Measurements from ENCODE around the gene KLHL29.

Gene KLHL29

GRCh38 chr2:23624378-23624777, 239.4 kb downstream of the KLHL29 start:
- DNase-seq: no peak

GRCh38 chr2:23624915-23625314, 239.9 kb downstream of the KLHL29 start:
- DNase-seq: no peak

- DNase-seq: no peak
Observed at GRCh38 chr2:23625726-23626125, 240.7 kb downstream of the KLHL29 start.

GRCh38 chr2:23626701-23627230, 241.8 kb downstream of the KLHL29 start:
- no peak for DNase-seq

- DNase-seq: no peak
Observed at GRCh38 chr2:23627236-23628009, 242.4 kb downstream of the KLHL29 start.

- DNase-seq: no peak
Observed at GRCh38 chr2:23628926-23629771, 244.2 kb downstream of the KLHL29 start.

GRCh38 chr2:23629772-23630480, 244.9 kb downstream of the KLHL29 start:
- no peak for DNase-seq

GRCh38 chr2:23630961-23631360, 246.0 kb downstream of the KLHL29 start:
- DNase-seq: no peak

- DNase-seq: no peak
Observed at GRCh38 chr2:23631389-23631788, 246.4 kb downstream of the KLHL29 start.

GRCh38 chr2:23632386-23632785, 247.4 kb downstream of the KLHL29 start:
- no peak for DNase-seq

- no peak for DNase-seq
Observed at GRCh38 chr2:23632831-23633395, 247.9 kb downstream of the KLHL29 start.

- DNase-seq: no peak
Observed at GRCh38 chr2:23633966-23634365, 249.0 kb downstream of the KLHL29 start.

- DNase-seq: no peak
Observed at GRCh38 chr2:23635442-23636340, 250.7 kb downstream of the KLHL29 start.

GRCh38 chr2:23636426-23636825, 251.4 kb downstream of the KLHL29 start:
- DNase-seq: no peak

- DNase-seq: no peak
Observed at GRCh38 chr2:23637011-23637778, 252.2 kb downstream of the KLHL29 start.

- DNase-seq: no peak
Observed at GRCh38 chr2:23639406-23639982, 254.5 kb downstream of the KLHL29 start.

- no peak for DNase-seq
Observed at GRCh38 chr2:23640711-23641110, 255.7 kb downstream of the KLHL29 start.

- no peak for DNase-seq
Observed at GRCh38 chr2:23642516-23642915, 257.5 kb downstream of the KLHL29 start.

- DNase-seq: no peak
Observed at GRCh38 chr2:23645230-23645808, 260.3 kb downstream of the KLHL29 start.

- no peak for DNase-seq
Observed at GRCh38 chr2:23647563-23647962, 262.6 kb downstream of the KLHL29 start.

Data from NCI-H1436 (cell line).